GM13976 (cell line): ENCODE data around the gene KPTN.

Experiments
- DNase-seq: peaks from one replicate; pipeline ENCODE4 v3.0.0; 2012; ENCODE audit warnings: low spot score
- CTCF ChIP-seq: IDR thresholded peaks from 2 replicates; pipeline ENCODE4 v1.5.1; 2012; ENCODE audit warnings: borderline replicate concordance, mild to moderate bottlenecking; ENCODE audit not compliant: insufficient read depth; ENCODE audit errors: extremely low read depth, missing control alignments, control extremely low read depth
- in situ Hi-C: fragments of 300-500 bp; cut with MboI; formaldehyde crosslinking; loops from one replicate; pipeline ENCODE4 v1.12.0; 2022; ENCODE audit warnings: low sequenced_read_pairs, mixed read lengths, inconsistent platforms; ENCODE audit not compliant: unreplicated experiment

The KPTN gene

GRCh38 chr19:47461876-47462275 is 22.1 kb downstream of the KPTN start:
- TF ChIP-seq CTCF, result no peak
- no peak for DNase-seq
- in situ Hi-C loops, result no loop called here

GRCh38 chr19:47459477-47459876 is 24.5 kb downstream of the KPTN start:
- TF ChIP-seq CTCF, result no peak
- no peak for DNase-seq
- in situ Hi-C loops, result no loop called here

- no peak for TF ChIP-seq CTCF
- in situ Hi-C loops, result no loop called here
- DNase-seq, result no peak
Measured at GRCh38 chr19:47458672-47459071, 25.3 kb downstream of the KPTN start.

GRCh38 chr19:47456721-47457474 is 27.1 kb downstream of the KPTN start:
- DNase-seq, result no peak
- in situ Hi-C loops, result no loop called here
- TF ChIP-seq CTCF, result no peak

- in situ Hi-C loops, result no loop called here
- no peak for TF ChIP-seq CTCF
Measured at GRCh38 chr19:47450478-47450877, 33.5 kb downstream of the KPTN start.

GRCh38 chr19:47448360-47448727 is 35.7 kb downstream of the KPTN start:
- TF ChIP-seq CTCF, result no peak
- in situ Hi-C loops, result no loop called here
- no peak for DNase-seq

More at GRCh38 chr19:47450478-47450877, 33.5 kb downstream of the KPTN start:
- DNase-seq, result no peak
